Gastroesophageal sphincter (tissue), 4 donors: ENCODE data around the gene ZNF436. TPM values are rescaled to one million over a fixed set of nuclear protein-coding genes. Genes with fewer than 3 reads are reported as not detected.

Experiments used
- ATAC-seq: fragments of 150-250 bp; one replicate; pipeline ENCODE4 v1.9.1; 2016; ENCODE audit warnings: mild to moderate bottlenecking, moderate library complexity
- H3K27ac ChIP-seq, 4 donors: fragments of 200-600 bp; sonication (generic) in 3 of 4; 1 replicate in 3 of 4; 2 replicates in 1 of 4; pipeline ENCODE4 v1.5.1; 2016 to 2019
- H3K27me3 ChIP-seq: fragments of 200-600 bp; sonication (generic); one replicate; pipeline ENCODE4 v1.5.1; 2019
- H3K36me3 ChIP-seq, 2 donors: fragments of 200-600 bp; sonication (generic); one replicate each; pipeline ENCODE4 v1.5.1; 2019; ENCODE audit warnings: control low read depth in 1 of 2
- H3K4me1 ChIP-seq, 3 donors: fragments of 200-600 bp; sonication (generic); 1 replicate in 2 of 3; 2 replicates in 1 of 3; pipeline ENCODE4 v1.5.1; 2016 to 2019; ENCODE audit warnings: control low read depth in 2 of 3
- H3K4me3 ChIP-seq, 2 donors: fragments of 200-600 bp; sonication (generic); one replicate each; pipeline ENCODE4 v1.5.1; 2019; ENCODE audit warnings: mild to moderate bottlenecking in 1 of 2, moderate library complexity in 1 of 2
- H3K9me3 ChIP-seq, 3 donors: fragments of 200-600 bp; sonication (generic); one replicate each; pipeline ENCODE4 v1.5.1; 2017 to 2019; ENCODE audit warnings: control low read depth in 2 of 3
- CTCF ChIP-seq, 4 experiments: fragments of 200-600 bp in 2 of 4; fragments of 450-650 bp in 2 of 4; sonication (generic) in 1 of 4; IDR thresholded peaks; one replicate each; pipeline ENCODE4 v1.5.1; 2017 to 2019; ENCODE audit warnings: antibody characterized with exemption in 4 of 4, mild to moderate bottlenecking in 2 of 4, moderate library complexity in 2 of 4
- EP300 ChIP-seq: sonication (generic); formaldehyde crosslinking; IDR thresholded peaks from one replicate; pipeline ENCODE4 v1.6.1; 2017; ENCODE audit warnings: antibody characterized with exemption, mild to moderate bottlenecking
- POLR2A ChIP-seq, 2 donors: fragments of 450-650 bp; IDR thresholded peaks; one replicate each; pipeline ENCODE4 v1.6.1; 2017; ENCODE audit warnings: antibody characterized with exemption in 2 of 2, mild to moderate bottlenecking in 2 of 2, moderate library complexity in 1 of 2
- POLR2AphosphoS5 ChIP-seq: sonication (generic); formaldehyde crosslinking; IDR thresholded peaks from one replicate; pipeline ENCODE4 v1.6.1; 2017; ENCODE audit warnings: antibody characterized with exemption
- WGBS, 2 donors: methylation state at CpG; one replicate each; pipeline ENCODE4 v1.1.5; 2018; ENCODE audit warnings: low coverage in 1 of 2; 5-methylcytosine and 5-hydroxymethylcytosine counted together
- total RNA-seq, 4 donors: library from RNA; depleted of rRNA; stranded (reverse); fragments of >200 nt; gene quantifications; one replicate each; pipeline ENCODE4 v1.1.0, GENCODE V29; 2016

ZNF436 gene
- total RNA-seq, 4 donors from 2014 or later = 14.9 to 18.8 (median 16.6) TPM

GRCh38 chr1:23367791-23368561 lies 1.7 kb downstream of the ZNF436 start:
- peaks cover 1 to 39% of the 10 kb centered on the region in 2 donors for H3K36me3 ChIP-seq
- peak overlapping the region; percentile 46 to 64 for H3K4me3 ChIP-seq
- 1 to 7% methylated on average over 2 to 20 of the region's 41 CpGs for WGBS, 2 donors
- peaks cover 0 to 20% (median 0%) of the 10 kb centered on the region in 3 donors for H3K9me3 ChIP-seq
- H3K27me3 ChIP-seq = no peaks in the 10 kb centered on the region
- ATAC-seq = peak; percentile 97
- TF ChIP-seq POLR2AphosphoS5 (peak; percentile 82), CTCF (IDR thresholded peaks at IDR 0.05) (peak in 1 of 4 experiments; percentile 25), EP300 (no peak), POLR2A (IDR thresholded peaks at IDR 0.05) (peak; percentile 70 to 75)
- peaks cover 5 to 56% (median 32%) of the 10 kb centered on the region in 3 donors for H3K4me1 ChIP-seq
- H3K27ac ChIP-seq = peak overlapping the region; percentile 86 to 100 (median 97)

GRCh38 chr1:23367451-23367790 lies 2.2 kb downstream of the ZNF436 start:
- WGBS, 2 donors = 40 to 58% methylated on average over 4 to 8 of the region's 9 CpGs
- ATAC-seq = no peak
- Histone ChIP-seq H3K27ac (peak overlapping the region; percentile 44 to 100 (median 97)), H3K4me3 (peak overlapping the region; percentile 46 to 64), H3K27me3 (no peaks in the 10 kb centered on the region), H3K4me1 (peaks cover 5 to 52% (median 32%) of the 10 kb centered on the region in 3 donors), H3K9me3 (peaks cover 1 to 26% (median 6%) of the 10 kb centered on the region in 3 donors), H3K36me3 (peaks cover 7 to 45% of the 10 kb centered on the region in 2 donors)
- no peak for TF ChIP-seq POLR2A (IDR thresholded peaks at IDR 0.05)
- TF ChIP-seq POLR2AphosphoS5 = no peak
- no peak for TF ChIP-seq EP300
- no peak for TF ChIP-seq CTCF (IDR thresholded peaks at IDR 0.05)

GRCh38 chr1:23366598-23366997 lies 3.0 kb downstream of the ZNF436 start:
- no peak for TF ChIP-seq POLR2AphosphoS5
- peaks cover 5 to 44% (median 30%) of the 10 kb centered on the region in 3 donors for H3K4me1 ChIP-seq
- peak overlapping the region in 1 of 2 donors; percentile 64 for H3K4me3 ChIP-seq
- WGBS, 2 donors = 75 to 91% methylated on average over 4 to 5 of the region's 5 CpGs
- H3K27ac ChIP-seq = no peak overlapping the region
- H3K36me3 ChIP-seq = peaks cover 15 to 53% of the 10 kb centered on the region in 2 donors
- peaks cover 3 to 34% (median 12%) of the 10 kb centered on the region in 3 donors for H3K9me3 ChIP-seq
- H3K27me3 ChIP-seq = no peaks in the 10 kb centered on the region
- no peak for ATAC-seq

GRCh38 chr1:23366146-23366545 lies 3.5 kb downstream of the ZNF436 start:
- Histone ChIP-seq H3K27me3 (no peaks in the 10 kb centered on the region), H3K27ac (no peak overlapping the region), H3K9me3 (peaks cover 3 to 38% (median 17%) of the 10 kb centered on the region in 3 donors), H3K4me3 (no peak overlapping the region), H3K4me1 (peaks cover 4 to 40% (median 25%) of the 10 kb centered on the region in 3 donors), H3K36me3 (peaks cover 20 to 58% of the 10 kb centered on the region in 2 donors)
- TF ChIP-seq POLR2A (IDR thresholded peaks at IDR 0.05) (no peak), EP300 (no peak), POLR2AphosphoS5 (no peak), CTCF (IDR thresholded peaks at IDR 0.05) (no peak)
- ATAC-seq = no peak
- 83% methylated on average over 2 of the region's 2 CpGs; no CpG with 5 or more reads in 1 of the 2 donors for WGBS, 2 donors

GRCh38 chr1:23362218-23362713 lies 7.4 kb downstream of the ZNF436 start:
- Histone ChIP-seq H3K4me1 (peaks cover 0 to 26% (median 8%) of the 10 kb centered on the region in 3 donors), H3K36me3 (peaks cover 20 to 89% of the 10 kb centered on the region in 2 donors), H3K27me3 (no peaks in the 10 kb centered on the region), H3K9me3 (peaks cover 3 to 58% (median 17%) of the 10 kb centered on the region in 3 donors), H3K4me3 (no peak overlapping the region), H3K27ac (no peak overlapping the region)
- ATAC-seq = no peak
- TF ChIP-seq CTCF (IDR thresholded peaks at IDR 0.05) = no peak
- no peak for TF ChIP-seq POLR2A (IDR thresholded peaks at IDR 0.05)
- no peak for TF ChIP-seq EP300
- no peak for TF ChIP-seq POLR2AphosphoS5
- 96 to 100% methylated on average over 6 to 9 of the region's 13 CpGs for WGBS, 2 donors
